ENCODE results near the gene DNAH11. TPM values are rescaled to one million over a fixed set of nuclear protein-coding genes. Genes with fewer than 3 reads are reported as not detected.

The DNAH11 gene
- total RNA-seq, 2 donors from 2014 or later = 2.9 to 3.6 TPM

GRCh38 chr7:21934808-21935207, 392.0 kb downstream of the DNAH11 start:
- DNase-seq (no peak), ATAC-seq (no peak)
- intact Hi-C loops (cut with DNase I) = no loop called here

DNA sequence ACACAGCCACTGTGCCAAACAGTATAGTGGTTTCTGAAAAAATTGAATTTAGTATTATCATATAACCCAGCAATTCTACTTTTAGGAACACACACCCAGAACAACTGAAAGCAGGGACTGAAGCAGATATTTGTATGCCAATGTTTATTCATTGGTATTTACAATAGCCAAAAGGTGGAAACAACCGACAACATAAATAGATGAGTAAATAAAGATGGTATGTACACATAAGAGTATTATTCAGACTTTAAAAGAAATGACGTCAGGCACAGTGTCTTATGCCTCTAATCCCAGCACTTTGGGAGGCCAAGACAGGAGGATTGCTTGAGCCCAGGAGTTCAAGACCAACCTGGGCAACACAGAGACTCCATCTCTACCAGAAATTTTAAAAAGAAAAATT, 395.6 kb downstream of the DNAH11 start:
- intact Hi-C loops (cut with DNase I) = no loop called here
- ATAC-seq (no peak), DNase-seq (no peak)

DNA sequence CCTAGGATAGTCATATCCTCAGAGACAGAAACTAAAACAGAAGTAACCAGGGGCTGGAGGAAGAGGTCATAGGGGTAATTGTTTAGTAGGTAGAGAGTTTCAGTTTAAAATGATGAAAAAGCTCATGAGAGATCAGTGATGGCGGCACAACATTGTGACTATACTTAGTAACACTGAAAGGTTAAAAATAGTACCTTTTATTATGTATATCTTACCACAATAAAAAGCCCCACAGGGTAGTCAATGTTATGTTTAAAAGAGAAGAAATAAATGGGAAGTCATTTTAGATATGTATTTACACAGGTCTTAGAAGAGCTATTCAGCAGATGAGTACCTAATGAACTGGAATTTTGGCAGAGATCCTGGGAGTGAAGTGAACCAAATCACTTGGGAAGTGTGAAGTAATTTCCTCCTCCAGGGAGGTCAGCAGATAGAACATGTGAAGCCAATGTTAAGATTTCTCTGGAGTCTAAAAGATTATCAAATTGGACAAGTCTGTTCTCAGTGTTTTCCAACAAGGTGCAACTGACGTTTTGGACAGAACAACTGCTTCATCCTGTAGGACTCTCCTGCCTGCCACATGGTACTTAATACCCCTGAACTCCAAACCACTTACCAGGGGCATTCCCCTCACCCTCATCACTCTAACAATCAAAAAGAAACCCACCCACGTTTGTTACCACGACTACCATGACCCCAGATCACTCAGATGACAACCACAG, 396.5 kb downstream of the DNAH11 start:
- intact Hi-C loops (cut with DNase I) = no loop called here
- DNase-seq (no peak), ATAC-seq (peak in 1 of 2 donors; percentile 60)

- DNase-seq (no peak), ATAC-seq (no peak)
- intact Hi-C loops (cut with DNase I) = no loop called here
These were observed 397.1 kb downstream of the DNAH11 start for GRCh38 chr7:21939858-21940372.

DNA sequence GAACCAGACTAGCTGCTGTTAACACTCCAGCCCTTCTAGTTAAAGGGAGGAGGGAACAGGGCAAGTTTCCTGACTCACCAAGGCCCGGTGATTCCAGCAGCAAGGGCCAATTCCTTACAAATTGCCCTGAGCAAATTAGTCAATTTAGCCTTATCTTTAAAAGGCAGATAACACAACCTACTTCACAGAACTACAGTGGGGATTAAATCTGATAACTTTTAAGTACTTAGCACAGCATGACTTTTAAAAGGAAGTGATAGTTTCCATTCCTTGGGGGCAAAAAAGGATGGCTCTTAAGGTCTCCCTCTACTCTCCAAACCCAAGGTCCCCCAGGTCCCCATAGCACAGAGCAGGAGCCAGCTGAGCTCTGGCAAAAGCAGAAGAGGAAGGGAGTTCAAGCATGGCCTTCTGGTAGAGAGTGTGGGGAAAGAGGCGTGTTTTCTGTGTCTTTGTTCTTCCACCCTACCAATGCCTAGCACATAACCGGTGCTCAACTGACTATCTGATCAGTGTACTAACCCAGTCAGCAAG, 398.8 kb downstream of the DNAH11 start:
- DNase-seq (no peak), ATAC-seq (peak in 1 of 2 donors; percentile 8)
- intact Hi-C loops (cut with DNase I) = no loop called here

- intact Hi-C loops (cut with DNase I) = no loop called here
- DNase-seq (no peak), ATAC-seq (peak in 1 of 2 donors; percentile 6)
These were observed 400.1 kb downstream of the DNAH11 start for GRCh38 chr7:21942955-21943354.

GRCh38 chr7:21943436-21943835, 400.6 kb downstream of the DNAH11 start:
- intact Hi-C loops (cut with DNase I) = no loop called here
- no peak for DNase-seq
- no peak for ATAC-seq

- DNase-seq (peak; percentile 25), ATAC-seq (peak in 1 of 2 donors; percentile 25)
- intact Hi-C loops (cut with DNase I) = loop anchor here in 1 of 2 donors (2.0 kb wide), 1 partner anchor 34 kb away; no protein-coding TSS in a partner anchor
These were observed 402.0 kb downstream of the DNAH11 start for GRCh38 chr7:21944616-21945453.

GRCh38 chr7:21945454-21946221, 402.8 kb downstream of the DNAH11 start, which contains the start of gene CDCA7L:
Gene CDCA7L, minus strand, starts transcription at chr7:21945899. Its CDS starts 95 bp downstream, at chr7:21945804.
- intact Hi-C loops (cut with DNase I) = loop anchor here in 1 of 2 donors (2.0 kb wide), 1 partner anchor 35 kb away; no protein-coding TSS in a partner anchor
- peak; percentile 94 to 96 for ATAC-seq

GRCh38 chr7:21946222-21946709, 403.4 kb downstream of the DNAH11 start:
- intact Hi-C loops (cut with DNase I) = no loop called here
- ATAC-seq (no peak), DNase-seq (no peak)

More at GRCh38 chr7:21945454-21946221, 402.8 kb downstream of the DNAH11 start, which contains the start of gene CDCA7L:
- peak; percentile 76 for DNase-seq

DNA sequence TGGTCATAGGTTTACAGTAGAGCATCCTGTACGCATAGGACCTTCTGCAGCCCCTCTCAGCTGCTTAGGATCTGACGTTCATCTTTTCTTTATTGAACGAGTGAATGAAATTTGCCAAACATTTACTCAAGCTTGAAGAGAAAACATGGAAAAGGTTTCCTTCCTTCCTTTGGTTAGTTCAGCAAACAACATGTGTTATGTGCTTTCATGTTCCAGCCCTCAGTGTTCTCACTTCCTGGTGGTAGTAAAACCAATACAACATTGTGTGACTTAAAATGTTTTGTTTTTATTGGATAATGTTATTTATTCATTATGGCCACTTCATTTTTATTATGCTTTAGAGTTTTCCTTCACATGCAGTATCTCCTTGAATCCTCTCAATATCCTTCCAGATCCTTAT, 404.2 kb downstream of the DNAH11 start:
- DNase-seq (no peak), ATAC-seq (no peak)

GRCh38 chr7:21947946-21948345, 405.1 kb downstream of the DNAH11 start:
- intact Hi-C loops (cut with DNase I) = no loop called here
- ATAC-seq (no peak), DNase-seq (no peak)

More for the DNA sequence above, 404.2 kb downstream of the DNAH11 start:
- intact Hi-C loops (cut with DNase I) = no loop called here

- ATAC-seq = no peak
- intact Hi-C loops (cut with DNase I) = no loop called here
- no peak for DNase-seq
These were observed 405.5 kb downstream of the DNAH11 start for GRCh38 chr7:21948364-21948763.

DNA sequence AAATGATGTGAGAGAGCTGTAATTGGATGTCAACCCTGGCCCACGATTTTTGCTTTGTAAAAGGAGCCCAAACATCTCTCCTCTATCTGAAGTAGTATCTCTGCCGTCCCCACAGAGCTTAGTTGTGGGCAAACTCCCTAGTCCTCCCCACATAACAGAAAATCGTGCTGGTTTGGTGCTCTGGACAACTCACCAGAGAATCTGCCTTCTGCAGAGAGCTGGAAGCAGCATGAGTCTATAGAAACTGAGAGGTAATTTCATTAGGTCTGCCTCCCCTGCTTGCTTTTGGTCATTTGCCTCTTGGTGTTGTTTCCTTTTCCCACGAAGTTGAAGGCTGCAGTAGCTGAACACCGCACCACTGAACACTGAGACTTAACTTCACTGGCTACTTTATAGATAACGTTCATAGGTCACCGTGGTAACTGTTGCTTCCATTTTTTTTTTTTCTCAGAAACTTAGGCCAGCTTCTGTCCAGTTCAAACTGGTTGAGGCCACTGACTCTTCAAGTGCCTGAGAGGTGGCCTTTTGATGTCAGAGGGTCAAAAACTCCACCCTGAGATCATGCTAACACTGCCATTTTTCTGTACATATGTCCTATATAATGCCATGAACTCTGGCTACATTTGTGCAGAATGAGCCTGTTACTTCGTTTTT, 406.2 kb downstream of the DNAH11 start:
- intact Hi-C loops (cut with DNase I) = no loop called here
- DNase-seq (no peak), ATAC-seq (no peak)

Measured in left cardiac atrium (tissue), 4 donors.